HUES48 (cell line): ENCODE measurements around the gene DCAF4.
"Not testable (repeated sequence)": the region's sequence is repeated elsewhere in the genome, so short reads cannot be mapped to it uniquely, and the experiment has no call there.

ENCODE experiments used
- H3K27ac ChIP-seq: one replicate; pipeline ENCODE4 v1.7.0; 2013; ENCODE audit warnings: low read depth, low read length, inconsistent platforms
- H3K27me3 ChIP-seq: 2 replicates; pipeline ENCODE4 v1.6.1; 2013; ENCODE audit warnings: mild to moderate bottlenecking, low read length; ENCODE audit not compliant: control insufficient read depth, insufficient read depth
- H3K36me3 ChIP-seq: 2 replicates; pipeline ENCODE4 v1.6.1; 2013; ENCODE audit warnings: low read length; ENCODE audit not compliant: control insufficient read depth, insufficient read depth
- H3K4me1 ChIP-seq: 2 replicates; pipeline ENCODE4 v1.6.1; 2013; ENCODE audit warnings: mild to moderate bottlenecking, low read length; ENCODE audit not compliant: control insufficient read depth, insufficient read depth
- H3K4me3 ChIP-seq: 2 replicates; pipeline ENCODE4 v1.5.1; 2013; ENCODE audit warnings: mild to moderate bottlenecking, low read depth, low read length
- H3K9ac ChIP-seq: 2 replicates; pipeline ENCODE4 v1.6.1; 2013; ENCODE audit warnings: mild to moderate bottlenecking, low read depth, low read length, moderate library complexity
- H3K9me3 ChIP-seq: 2 replicates; pipeline ENCODE4 v1.6.1; 2013; ENCODE audit warnings: low read length; ENCODE audit not compliant: control insufficient read depth, insufficient read depth

Gene DCAF4

GRCh38 chr14:72998252-72998903 is 72.1 kb downstream of the DCAF4 start:
- Histone ChIP-seq H3K27ac (no peak overlapping the region), H3K4me3 (no peak overlapping the region), H3K9me3 (no peaks in the 10 kb centered on the region), H3K9ac (no peak overlapping the region), H3K36me3 (peaks cover 17% of the 10 kb centered on the region), H3K4me1 (no peaks in the 10 kb centered on the region), H3K27me3 (no peaks in the 10 kb centered on the region)

GRCh38 chr14:72999316-72999715 is 73.1 kb downstream of the DCAF4 start:
- peaks cover 17% of the 10 kb centered on the region for H3K36me3 ChIP-seq

GRCh38 chr14:73000073-73000472 is 73.8 kb downstream of the DCAF4 start:
- Histone ChIP-seq H3K4me1 (no peaks in the 10 kb centered on the region), H3K9me3 (no peaks in the 10 kb centered on the region), H3K36me3 (peaks cover 17% of the 10 kb centered on the region), H3K4me3 (no peak overlapping the region), H3K9ac (no peak overlapping the region), H3K27ac (no peak overlapping the region), H3K27me3 (no peaks in the 10 kb centered on the region)

More at GRCh38 chr14:72999316-72999715, 73.1 kb downstream of the DCAF4 start:
- Histone ChIP-seq H3K9me3 (no peaks in the 10 kb centered on the region), H3K27me3 (no peaks in the 10 kb centered on the region), H3K4me3 (no peak overlapping the region), H3K4me1 (no peaks in the 10 kb centered on the region), H3K9ac (no peak overlapping the region), H3K27ac (no peak overlapping the region)

DNA sequence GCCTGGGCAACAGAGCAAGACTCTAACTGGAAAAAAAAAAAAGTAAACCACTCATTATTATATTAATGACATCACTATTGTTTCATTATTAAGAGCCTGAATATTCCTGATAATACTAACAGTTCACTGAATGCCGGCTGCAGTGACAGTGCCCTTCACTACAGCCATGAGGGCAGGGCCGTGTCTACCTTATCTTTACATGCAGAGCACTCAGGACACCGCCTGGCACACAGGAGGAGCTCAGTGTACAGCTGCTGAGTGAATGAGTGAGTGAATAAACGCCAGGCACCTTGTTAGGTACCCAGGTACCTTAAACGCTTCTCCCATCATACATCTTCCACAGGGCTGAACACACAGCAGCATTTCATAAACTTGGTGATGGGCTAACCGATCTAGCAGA is 77.4 kb downstream of the DCAF4 start:
- Histone ChIP-seq H3K9me3 (no peaks in the 10 kb centered on the region), H3K9ac (no peak overlapping the region), H3K4me1 (no peaks in the 10 kb centered on the region), H3K27ac (no peak overlapping the region), H3K36me3 (no peaks in the 10 kb centered on the region; the same call in 1 of the 2 replicates), H3K4me3 (no peak overlapping the region), H3K27me3 (no peaks in the 10 kb centered on the region)

- not testable (repeated sequence) for H3K9ac ChIP-seq, H3K27ac ChIP-seq, H3K4me1 ChIP-seq, H3K36me3 ChIP-seq, H3K9me3 ChIP-seq, H3K27me3 ChIP-seq, H3K4me3 ChIP-seq
Measured at GRCh38 chr14:73004641-73005040, 78.4 kb downstream of the DCAF4 start.

GRCh38 chr14:73007835-73008234 is 81.6 kb downstream of the DCAF4 start:
- no peak overlapping the region for H3K4me3 ChIP-seq
- no peak overlapping the region for H3K27ac ChIP-seq
- H3K4me1 ChIP-seq, result no peaks in the 10 kb centered on the region
- no peaks in the 10 kb centered on the region; the same call in 1 of the 2 replicates for H3K36me3 ChIP-seq
- H3K9ac ChIP-seq, result no peak overlapping the region
- no peaks in the 10 kb centered on the region for H3K27me3 ChIP-seq
- no peaks in the 10 kb centered on the region for H3K9me3 ChIP-seq

DNA sequence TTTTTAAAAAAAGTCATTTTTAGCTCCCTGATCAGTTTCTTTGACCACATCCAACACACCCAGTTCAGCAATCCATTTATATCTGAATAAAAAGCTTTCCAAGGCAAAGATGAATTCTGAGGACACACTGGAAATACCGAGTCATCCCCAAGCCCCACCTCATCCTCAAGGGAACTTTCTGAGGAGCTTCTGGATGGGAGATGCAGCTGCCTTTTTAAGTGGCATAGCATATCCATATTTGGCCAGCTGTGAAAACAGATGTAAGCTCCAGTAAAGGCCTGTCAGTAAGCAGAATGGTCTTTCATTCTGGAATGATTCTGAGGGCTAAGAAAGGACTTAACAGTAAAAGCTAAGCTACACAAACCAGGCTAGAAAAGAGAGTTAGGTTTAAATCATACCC is 82.2 kb downstream of the DCAF4 start:
- H3K27me3 ChIP-seq, result no peaks in the 10 kb centered on the region
- H3K9ac ChIP-seq, result no peak overlapping the region
- no peaks in the 10 kb centered on the region; the same call in 1 of the 2 replicates for H3K36me3 ChIP-seq
- H3K4me3 ChIP-seq, result no peak overlapping the region
- no peaks in the 10 kb centered on the region for H3K4me1 ChIP-seq
- no peaks in the 10 kb centered on the region for H3K9me3 ChIP-seq
- H3K27ac ChIP-seq, result no peak overlapping the region
